DMS53 (cell line): Measurements from ENCODE around the gene PLAC8.
"Not testable (repeated sequence)": the region's sequence is repeated elsewhere in the genome, so short reads cannot be mapped to it uniquely, and the experiment has no call there.

Experiments
- DNase-seq: peaks from one replicate; lab custom pipeline; 2025; lab: John Stamatoyannopoulos, UW

PLAC8 gene

GRCh38 chr4:83112231-83112630 lies 2.3 kb downstream of the PLAC8 start:
- DNase-seq = no peak

GRCh38 chr4:83111751-83112141 lies 2.8 kb downstream of the PLAC8 start:
- not testable (repeated sequence) for DNase-seq

- DNase-seq = peak; percentile 48
These were observed 3.4 kb downstream of the PLAC8 start for GRCh38 chr4:83110970-83111750.

GRCh38 chr4:83110223-83110945 lies 4.1 kb downstream of the PLAC8 start:
- DNase-seq = peak; percentile 97

GRCh38 chr4:83109480-83110222 lies 4.9 kb downstream of the PLAC8 start:
- peak; percentile 77 for DNase-seq

GRCh38 chr4:83108101-83108861 lies 6.2 kb downstream of the PLAC8 start:
- DNase-seq = no peak

- no peak for DNase-seq
These were observed 6.9 kb downstream of the PLAC8 start for GRCh38 chr4:83107631-83108030.

GRCh38 chr4:83104991-83105390 lies 9.5 kb downstream of the PLAC8 start:
- no peak for DNase-seq

GRCh38 chr4:83096397-83096796 lies 18.1 kb downstream of the PLAC8 start:
- no peak for DNase-seq

- DNase-seq = no peak
These were observed 21.4 kb downstream of the PLAC8 start for GRCh38 chr4:83093060-83093640.

GRCh38 chr4:83089410-83090157 lies 24.9 kb downstream of the PLAC8 start:
- no peak for DNase-seq

GRCh38 chr4:83084956-83085355 lies 29.6 kb downstream of the PLAC8 start:
- DNase-seq = not testable (repeated sequence)

- no peak for DNase-seq
These were observed 30.5 kb downstream of the PLAC8 start for GRCh38 chr4:83083925-83084475.

- no peak for DNase-seq
These were observed 31.8 kb downstream of the PLAC8 start for GRCh38 chr4:83082777-83083176.

- no peak for DNase-seq
These were observed 34.0 kb downstream of the PLAC8 start for GRCh38 chr4:83080561-83080960.

GRCh38 chr4:83075311-83076095 lies 39.0 kb downstream of the PLAC8 start:
- DNase-seq = no peak

GRCh38 chr4:83074783-83075182 lies 39.7 kb downstream of the PLAC8 start:
- not testable (repeated sequence) for DNase-seq

- DNase-seq = peak; percentile 79
These were observed 40.3 kb downstream of the PLAC8 start for GRCh38 chr4:83074086-83074704.

GRCh38 chr4:83071116-83071515 lies 43.4 kb downstream of the PLAC8 start:
- DNase-seq = peak; percentile 70
